H7 (cell line): ENCODE results near the gene GRB7. TPM values are rescaled to one million over a fixed set of nuclear protein-coding genes. Genes with fewer than 3 reads are reported as not detected.
A peak's percentile ranks its signal among the peaks of the same experiment; 100 is the strongest.
"Not testable (repeated sequence)": the region's sequence is repeated elsewhere in the genome, so short reads cannot be mapped to it uniquely, and the experiment has no call there.

Source experiments
- DNase-seq: peaks from one replicate; pipeline ENCODE4 v3.0.0; 2012
- H3K27me3 ChIP-seq: 2 replicates; pipeline ENCODE4 v1.6.0; 2011; ENCODE audit warnings: mild to moderate bottlenecking, low read length; ENCODE audit not compliant: control insufficient read depth, insufficient read depth
- H3K36me3 ChIP-seq: replicated peaks from 2 replicates; pipeline ENCODE4 v1.5.1; 2011; ENCODE audit warnings: low read length; ENCODE audit not compliant: control insufficient read depth, insufficient read depth
- H3K4me3 ChIP-seq: 2 replicates; pipeline ENCODE4 v1.5.1; 2011; ENCODE audit warnings: low read depth, mild to moderate bottlenecking, control low read depth, low read length, moderate library complexity; ENCODE audit not compliant: insufficient read depth
- total RNA-seq: library from RNA; depleted of rRNA; stranded (reverse); fragments of >200 nt; shearing (Covaris generic); gene quantifications from 2 replicates; pipeline ENCODE4 v1.2.3, GENCODE V29; 2014

GRB7 gene
- total RNA-seq, 1 experiment from 2014 or later, result 34.3 TPM

- no peak overlapping the region for H3K4me3 ChIP-seq
- peaks cover 29% of the 10 kb centered on the region for H3K36me3 ChIP-seq
- no peak for DNase-seq
- no peaks in the 10 kb centered on the region for H3K27me3 ChIP-seq
Observed at GRCh38 chr17:39716073-39716818, 21.5 kb upstream of the GRB7 start.

GRCh38 chr17:39716879-39717536 lies 20.7 kb upstream of the GRB7 start:
- DNase-seq, result no peak
- Histone ChIP-seq H3K4me3 (no peak overlapping the region), H3K27me3 (no peaks in the 10 kb centered on the region), H3K36me3 (peaks cover 23% of the 10 kb centered on the region)

GRCh38 chr17:39717660-39718059 lies 20.1 kb upstream of the GRB7 start:
- no peak overlapping the region for H3K4me3 ChIP-seq
- no peak for DNase-seq
- no peaks in the 10 kb centered on the region for H3K27me3 ChIP-seq
- peaks cover 23% of the 10 kb centered on the region for H3K36me3 ChIP-seq

GRCh38 chr17:39719563-39720355 lies 18.0 kb upstream of the GRB7 start:
- H3K36me3 ChIP-seq, result peaks cover 22% of the 10 kb centered on the region
- H3K4me3 ChIP-seq, result no peak overlapping the region
- H3K27me3 ChIP-seq, result no peaks in the 10 kb centered on the region
- DNase-seq, result no peak

- H3K27me3 ChIP-seq, result no peaks in the 10 kb centered on the region
- H3K36me3 ChIP-seq, result peaks cover 19% of the 10 kb centered on the region
- H3K4me3 ChIP-seq, result no peak overlapping the region
- DNase-seq, result no peak
Observed at GRCh38 chr17:39722104-39722503, 15.6 kb upstream of the GRB7 start.

- peak; percentile 93 for DNase-seq
- peaks cover 22% of the 10 kb centered on the region for H3K36me3 ChIP-seq
Observed at GRCh38 chr17:39722965-39723848, 14.5 kb upstream of the GRB7 start.

GRCh38 chr17:39724731-39725130 lies 13.0 kb upstream of the GRB7 start:
- Histone ChIP-seq H3K27me3 (no peaks in the 10 kb centered on the region), H3K4me3 (no peak overlapping the region), H3K36me3 (peaks cover 21% of the 10 kb centered on the region)
- no peak for DNase-seq

More at GRCh38 chr17:39722965-39723848, 14.5 kb upstream of the GRB7 start:
- H3K4me3 ChIP-seq, result no peak overlapping the region
- H3K27me3 ChIP-seq, result no peaks in the 10 kb centered on the region

GRCh38 chr17:39725923-39726322 lies 11.8 kb upstream of the GRB7 start:
- H3K4me3 ChIP-seq, DNase-seq, H3K27me3 ChIP-seq: not testable (repeated sequence)
- peaks cover 17% of the 10 kb centered on the region for H3K36me3 ChIP-seq

GRCh38 chr17:39726617-39727016 lies 11.1 kb upstream of the GRB7 start:
- Histone ChIP-seq H3K4me3 (no peak overlapping the region), H3K27me3 (no peaks in the 10 kb centered on the region), H3K36me3 (peaks cover 17% of the 10 kb centered on the region)
- DNase-seq, result no peak

GRCh38 chr17:39727556-39727955 lies 10.2 kb upstream of the GRB7 start:
- H3K36me3 ChIP-seq, result peaks cover 17% of the 10 kb centered on the region
- H3K4me3 ChIP-seq, result no peak overlapping the region
- DNase-seq, result no peak
- no peaks in the 10 kb centered on the region for H3K27me3 ChIP-seq

- Histone ChIP-seq H3K27me3 (no peaks in the 10 kb centered on the region), H3K36me3 (peaks cover 17% of the 10 kb centered on the region), H3K4me3 (peak overlapping the region; percentile 73; the same call in 1 of the 2 replicates)
- DNase-seq, result peak; percentile 51
Observed at GRCh38 chr17:39729280-39729851, 8.4 kb upstream of the GRB7 start.

GRCh38 chr17:39730095-39730921 lies 7.4 kb upstream of the GRB7 start, which contains the start of gene MIEN1:
TSS of gene MIEN1 (minus strand) at chr17:39730532. CDS start at chr17:39730495, 37 bp downstream.
- H3K4me3 ChIP-seq, result peak within 1 kb of the TSS; percentile 73
- peak; percentile 99 for DNase-seq
- H3K27me3 ChIP-seq, result no peaks in the 10 kb centered on the region
- H3K36me3 ChIP-seq, result peaks cover 9% of the 10 kb centered on the region

GRCh38 chr17:39732586-39732985 lies 5.2 kb upstream of the GRB7 start:
- Histone ChIP-seq H3K4me3 (no peak overlapping the region), H3K36me3 (peaks cover 6% of the 10 kb centered on the region), H3K27me3 (no peaks in the 10 kb centered on the region)
- DNase-seq, result no peak
